K562 (cell line): ENCODE measurements around the gene ANAPC5. TPM values are rescaled to one million over a fixed set of nuclear protein-coding genes. Genes with fewer than 3 reads are reported as not detected.

Experiments used
- ATAC-seq: fragments of 200-7000 bp; cut with Tn5 transposase; 3 replicates; pipeline ENCODE4 v1.9.1; 2020; ENCODE audit warnings: moderate library complexity
- BruUV-seq: library from RNA; stranded (reverse); fragments of 400-500 nt; replicated peaks from 2 replicates; lab custom pipeline; 2021; lab: Mats Ljungman, UMichigan
- CTCF ChIA-PET: fragments of 300-600 bp; formaldehyde crosslinking; extraction: SDS; loops from one replicate; lab custom pipeline; 2021; ENCODE audit warnings: low intra/inter-chr PET ratio; lab: Yijun Ruan, JAX
- POLR2A ChIA-PET: fragments of 300-600, 350-650 bp; sonication (Branson Sonifier 250); formaldehyde crosslinking; extraction: SDS; loops from one replicate; lab custom pipeline; 2021; ENCODE audit warnings: antibody characterized with exemption, inconsistent platforms; lab: Yijun Ruan, JAX
- DNase-seq, 4 experiments: peaks; one replicate each; pipeline versions ENCODE4 v3.0.0 to v3.0.0-alpha.2; 2011 to 2018; ENCODE audit warnings: low spot score in 3 of 4, mixed read lengths in 3 of 4; ENCODE audit errors: extremely low read depth in 1 of 4
- FAIRE-seq: peaks from 2 replicates; lab custom pipeline; 2011; peaks lifted over from hg19 to GRCh38; lab: Jason Lieb, UNC
- H2AFZ ChIP-seq: 2 replicates; pipeline ENCODE4 v1.6.0; 2011; ENCODE audit warnings: low read depth, low read length, control low read depth, inconsistent platforms
- H3K27ac ChIP-seq: fragments of 200-600 bp; 3 replicates; pipeline ENCODE4 v1.8.0; 2011; ENCODE audit warnings: low read depth, mild to moderate bottlenecking, control low read depth, inconsistent platforms, low read length, moderate library complexity, mixed read lengths; ENCODE audit errors: extremely low read depth
- H3K27me3 ChIP-seq, 2 experiments: fragments of 300-600 bp in 1 of 2; 2 replicates in 1 of 2; 3 replicates in 1 of 2; pipeline versions ENCODE4 v1.6.0 to v1.8.0; 2011; ENCODE audit warnings: inconsistent platforms in 2 of 2, low read length in 2 of 2, mild to moderate bottlenecking in 1 of 2, mixed read lengths in 1 of 2, moderate library complexity in 1 of 2; ENCODE audit not compliant: control insufficient read depth in 2 of 2, insufficient read depth in 2 of 2
- H3K36me3 ChIP-seq: fragments of 300-600 bp; 3 replicates; pipeline ENCODE4 v1.8.0; 2011; ENCODE audit warnings: mild to moderate bottlenecking, low read length, inconsistent platforms; ENCODE audit not compliant: control insufficient read depth, insufficient read depth
- H3K4me1 ChIP-seq, 2 experiments: fragments of 200-600 bp in 1 of 2; replicated peaks in 1 of 2; 2 replicates in 1 of 2; 3 replicates in 1 of 2; pipeline versions ENCODE4 v1.5.1 to v1.8.0; 2011; ENCODE audit warnings: inconsistent platforms in 2 of 2, low read length in 2 of 2, mild to moderate bottlenecking in 1 of 2, mixed read lengths in 1 of 2, moderate library complexity in 1 of 2; ENCODE audit not compliant: control insufficient read depth in 2 of 2, insufficient read depth in 2 of 2
- H3K4me2 ChIP-seq: 2 replicates; pipeline ENCODE4 v1.6.1; 2011; ENCODE audit warnings: low read length, control low read depth, inconsistent platforms, mixed read lengths; ENCODE audit not compliant: insufficient read depth
- H3K4me3 ChIP-seq: fragments of 200-600 bp; sonication (generic), shearing (Covaris generic); 2 replicates; pipeline ENCODE4 v1.5.1; 2016; ENCODE audit warnings: control low read depth, inconsistent platforms
- H3K79me2 ChIP-seq: fragments of 200-600 bp; 3 replicates; pipeline ENCODE4 v1.8.0; 2011; ENCODE audit warnings: low read length, inconsistent platforms; ENCODE audit not compliant: control insufficient read depth, insufficient read depth
- H3K9ac ChIP-seq, 2 experiments: 2 replicates each; pipeline versions ENCODE4 v1.6.0 to v1.6.1; 2011; ENCODE audit warnings: low read depth in 2 of 2, low read length in 2 of 2, control low read depth in 1 of 2, inconsistent platforms in 1 of 2, mild to moderate bottlenecking in 1 of 2, mixed read lengths in 1 of 2; ENCODE audit not compliant: insufficient read depth in 1 of 2
- H3K9me1 ChIP-seq: one replicate; pipeline ENCODE4 v1.6.0; 2011; ENCODE audit warnings: inconsistent platforms, mild to moderate bottlenecking, low read length, moderate library complexity; ENCODE audit not compliant: control insufficient read depth, insufficient read depth
- H3K9me3 ChIP-seq: replicated peaks from 2 replicates; pipeline ENCODE4 v1.5.1; 2011; ENCODE audit warnings: low read depth, low read length, inconsistent platforms; ENCODE audit not compliant: control insufficient read depth, insufficient read depth
- H4K20me1 ChIP-seq: replicated peaks from 2 replicates; pipeline ENCODE4 v1.6.1; 2011; ENCODE audit warnings: low read length, inconsistent platforms, mixed read lengths; ENCODE audit not compliant: control insufficient read depth, insufficient read depth
- ELK1 ChIP-seq: sonication (generic); formaldehyde crosslinking; IDR thresholded peaks from 2 replicates; pipeline ENCODE4 v1.8.1; 2022; ENCODE audit warnings: missing genetic modification reagents
- HMG20A ChIP-seq: fragments of 450-650 bp; formaldehyde crosslinking; conservative IDR thresholded peaks from 2 replicates; pipeline ENCODE4 v1.4.0; 2020; ENCODE audit warnings: mild to moderate bottlenecking, mixed read lengths
- THRB ChIP-seq: fragments of 450-650 bp; formaldehyde crosslinking; conservative IDR thresholded peaks from 2 replicates; pipeline ENCODE4 v1.4.0; 2022; ENCODE audit warnings: mild to moderate bottlenecking, missing genetic modification characterization
- ZSCAN32 ChIP-seq: fragments of 450-650 bp; formaldehyde crosslinking; IDR thresholded peaks from 2 replicates; pipeline ENCODE4 v1.4.0; 2020; ENCODE audit warnings: mild to moderate bottlenecking, moderate library complexity
- WGBS: fragments of 100-300 bp; shearing (Covaris generic); methylation state at CpG from one replicate; pipeline ENCODE4 v1.1.6; 2016; ENCODE audit warnings: low coverage, mixed read lengths; ENCODE audit not compliant: insufficient coverage; ENCODE audit errors: missing lambda C conversion rate; 5-methylcytosine and 5-hydroxymethylcytosine counted together
- in situ Hi-C: fragments of 300-500 bp; cut with MboI; formaldehyde crosslinking; loops from 4 replicates; pipeline ENCODE4 v1.15.0; 2018; ENCODE audit warnings: inconsistent platforms, mixed read lengths
- intact Hi-C: fragments of 100-400 bp; cut with micrococcal nuclease; formaldehyde crosslinking; loops from 2 replicates; pipeline ENCODE4 v1.14.2; 2022
- polyA plus RNA-seq, 8 experiments: library from polyadenylated mRNA; depleted of rRNA in 4 of 8; stranded (reverse) in 5 of 8; unstranded in 3 of 8; fragments of >200 nt; fragmentation: Nextera tagmentation in 2 of 8; fragmentation: Illumina TruSeq in 1 of 8; extraction: Ambion mirVana in 2 of 8; extraction: Trizol in 1 of 8; gene quantifications; 2 replicates each; pipeline versions ENCODE4 v1.2.1 to v1.2.3, GENCODE V29; 2011 to 2014; ENCODE audit warnings: inconsistent platforms in 1 of 8, missing spikeins in 1 of 8
- total RNA-seq, 7 experiments: library from RNA; depleted of rRNA in 6 of 7; stranded (reverse); fragments of >200 nt in 6 of 7; fragmentation: Illumina TruSeq in 2 of 7; extraction: Trizol in 2 of 7; gene quantifications; 2 replicates each; pipeline versions ENCODE4 v1.2.1 to v1.2.3, GENCODE V29; 2011 to 2021; ENCODE audit warnings: low replicate concordance in 1 of 7

ANAPC5 gene
- total and polyA plus RNA-seq, 9 of the 15 experiments (the other 6 are each of a cell fraction or from before 2014, with no cell fraction given): 136 to 315 (median 197) TPM

GRCh38 chr12:121358073-121358472 lies 5.9 kb upstream of the ANAPC5 start:
- Histone ChIP-seq H3K27me3 (no peaks in the 10 kb centered on the region), H3K9me1 (no peaks in the 10 kb centered on the region), H3K4me3 (no peak overlapping the region), H2AFZ (no peak overlapping the region), H3K36me3 (no peaks in the 10 kb centered on the region), H3K9ac (no peak overlapping the region), H3K9me3 (no peaks in the 10 kb centered on the region), H3K27ac (no peak overlapping the region), H3K4me2 (no peak overlapping the region), H3K4me1 (peaks cover 0 to 8% of the 10 kb centered on the region in 2 experiments; a peak in 2 of 5 replicates), H3K79me2 (no peaks in the 10 kb centered on the region), H4K20me1 (no peaks in the 10 kb centered on the region)
- in situ Hi-C loops: no loop called here
- DNase-seq: no peak
- WGBS: 16% methylated on average over 3 of the region's 3 CpGs
- intact Hi-C loops: no loop called here
- ChIA-PET POLR2A (interaction anchor here (0.7 to 1.2 kb wide), 2 partner anchors 9 to 179 kb away, joined by 3 read pairs; no protein-coding TSS in a partner anchor), CTCF (no interaction called here)
- no TSS peak for BruUV-seq
- no peak for ATAC-seq
- TF ChIP-seq ZSCAN32 (CRISPR knock-in tag): no peak
- TF ChIP-seq THRB (CRISPR knock-in tag): no peak
- TF ChIP-seq HMG20A (CRISPR knock-in tag): no peak
- TF ChIP-seq ELK1: no peak
- FAIRE-seq: no peak
